Right lobe of liver (tissue), 4 donors: ENCODE results near the gene MT1H.

ENCODE experiments used
- CTCF ChIP-seq, 4 donors: fragments of 200-600 bp in 3 of 4; fragments of 450-650 bp in 1 of 4; IDR thresholded peaks; one replicate each; pipeline versions ENCODE4 v1.5.1 to v1.8.0; 2016 to 2022; ENCODE audit warnings: antibody characterized with exemption in 4 of 4, mild to moderate bottlenecking in 2 of 4
- POLR2A ChIP-seq: fragments of 450-650 bp; IDR thresholded peaks from one replicate; pipeline ENCODE4 v1.6.1; 2017; ENCODE audit warnings: antibody characterized with exemption, mild to moderate bottlenecking
- donor health status: DM: no; HTN: no; CAD: no.
- donor health status: DM: no; HTN: no; CAD: no.
- donor health status: DM: no; HTN: yes; CAD: no.

GRCh38 chr16:56653218-56653617 is 16.4 kb upstream of the MT1H start:
- TF ChIP-seq CTCF (IDR thresholded peaks at IDR 0.05) (no peak), POLR2A (no peak)
